HCT116 (cell line): ENCODE measurements around the gene PEDS1. TPM values are rescaled to one million over a fixed set of nuclear protein-coding genes. Genes with fewer than 3 reads are reported as not detected.
A peak's percentile ranks its signal among the peaks of the same experiment; 100 is the strongest.

Experiments used
- ATAC-seq: fragments of 200-7000 bp; cut with Tn5 transposase; 2 replicates; pipeline ENCODE4 v1.9.1; 2020; ENCODE audit warnings: mild to moderate bottlenecking, moderate library complexity
- BruUV-seq: library from RNA; stranded (reverse); fragments of 400-500 nt; replicated peaks from 2 replicates; lab custom pipeline; 2021; lab: Mats Ljungman, UMichigan
- CTCF ChIA-PET: fragments of 300-600 bp; sonication (Branson Sonifier 250); formaldehyde crosslinking; loops from one replicate; lab custom pipeline; 2021; ENCODE audit warnings: antibody characterized with exemption; lab: Charles Lee
- POLR2A ChIA-PET: fragments of 300-600, 350-600 bp; sonication (Branson Sonifier 250); formaldehyde crosslinking; loops from one replicate; lab custom pipeline; 2021; ENCODE audit warnings: antibody characterized with exemption; lab: Charles Lee
- RAD21 ChIA-PET, 2 experiments: fragments of 300-600 bp; sonication (Branson Sonifier 250); formaldehyde crosslinking; loops; one replicate each; lab custom pipeline; 2023; ENCODE audit warnings: low total read pairs in 2 of 2; ENCODE audit not compliant: uncharacterized antibody in 2 of 2, unreplicated experiment in 2 of 2, low non-redundant PET in 1 of 2; lab: Charles Lee
- DNase-seq: peaks from one replicate; pipeline ENCODE4 v3.0.0-alpha.2; 2010; ENCODE audit warnings: low read depth, low spot score
- H2AFZ ChIP-seq: fragments of 200-600 bp; shearing (Covaris generic), sonication (generic); 2 replicates; pipeline ENCODE4 v1.6.1; 2017; ENCODE audit warnings: low read depth, mixed run types, mixed read lengths, antibody characterized with exemption, low read length; ENCODE audit not compliant: poor library complexity, severe bottlenecking
- H3K27ac ChIP-seq: 2 replicates; pipeline ENCODE4 v1.5.1; 2012; ENCODE audit warnings: low read depth, low read length
- H3K27me3 ChIP-seq: fragments of 200-600 bp; sonication (generic); 2 replicates; pipeline ENCODE4 v1.6.1; 2016; ENCODE audit warnings: mixed run types, low read length, mixed read lengths; ENCODE audit not compliant: insufficient read depth
- H3K36me3 ChIP-seq, 2 experiments: fragments of 200-500 bp in 1 of 2; fragments of 200-600 bp in 1 of 2; sonication (Bioruptor generic) in 1 of 2; sonication (generic) in 1 of 2; 2 replicates each; pipeline versions ENCODE4 v1.5.1 to v1.6.1; 2014 to 2016; ENCODE audit warnings: low read length in 2 of 2, inconsistent platforms in 1 of 2, mixed read lengths in 1 of 2, mixed run types in 1 of 2; ENCODE audit not compliant: insufficient read depth in 2 of 2, control insufficient read depth in 1 of 2
- H3K4me1 ChIP-seq, 2 experiments: fragments of 200-600 bp in 1 of 2; sonication (generic) in 1 of 2; 2 replicates each; pipeline versions ENCODE4 v1.5.1 to v1.6.1; 2012 to 2017; ENCODE audit warnings: low read length in 2 of 2, inconsistent platforms in 1 of 2, mild to moderate bottlenecking in 1 of 2, mixed read lengths in 1 of 2, mixed run types in 1 of 2, moderate library complexity in 1 of 2; ENCODE audit not compliant: insufficient read depth in 2 of 2, control insufficient read depth in 1 of 2
- H3K4me2 ChIP-seq: fragments of 200-600 bp; sonication (generic); 2 replicates; pipeline ENCODE4 v1.6.1; 2017; ENCODE audit warnings: mixed run types, low read length, mixed read lengths
- H3K4me3 ChIP-seq, 2 experiments: fragments of 200-600 bp in 1 of 2; sonication (generic) in 1 of 2; replicated peaks in 1 of 2; 2 replicates each; pipeline ENCODE4 v1.5.1; 2011 to 2016; ENCODE audit warnings: low read length in 2 of 2, control low read depth in 1 of 2, low read depth in 1 of 2, mild to moderate bottlenecking in 1 of 2, mixed read lengths in 1 of 2, mixed run types in 1 of 2
- H3K79me2 ChIP-seq: fragments of 200-600 bp; sonication (generic); 2 replicates; pipeline ENCODE4 v1.6.1; 2017; ENCODE audit warnings: mild to moderate bottlenecking, mixed run types, low read length, moderate library complexity, mixed read lengths; ENCODE audit not compliant: insufficient read depth
- H3K9ac ChIP-seq: fragments of 200-600 bp; sonication (generic); 2 replicates; pipeline ENCODE4 v1.6.1; 2016; ENCODE audit warnings: low read length, mixed read lengths
- H3K9me2 ChIP-seq: fragments of 200-600 bp; sonication (generic), shearing (Covaris generic); 2 replicates; pipeline ENCODE4 v1.6.1; 2017; ENCODE audit warnings: mixed run types, mild to moderate bottlenecking, moderate library complexity; ENCODE audit not compliant: insufficient read depth
- H3K9me3 ChIP-seq, 2 experiments: fragments of 200-500 bp in 1 of 2; fragments of 200-600 bp in 1 of 2; sonication (Bioruptor generic) in 1 of 2; sonication (generic) in 1 of 2; 2 replicates each; pipeline ENCODE4 v1.6.1; 2014 to 2017; ENCODE audit warnings: low read length in 2 of 2, mixed read lengths in 2 of 2, inconsistent platforms in 1 of 2, low read depth in 1 of 2, mild to moderate bottlenecking in 1 of 2, mixed run types in 1 of 2, moderate library complexity in 1 of 2; ENCODE audit not compliant: control insufficient read depth in 1 of 2, insufficient read depth in 1 of 2
- H4K20me1 ChIP-seq: fragments of 200-600 bp; sonication (generic), shearing (Covaris generic); 2 replicates; pipeline ENCODE4 v1.6.1; 2017; ENCODE audit warnings: mixed run types, mild to moderate bottlenecking, moderate library complexity; ENCODE audit not compliant: insufficient read depth
- CBX3 ChIP-seq: IDR thresholded peaks from 2 replicates; pipeline ENCODE4 v1.6.1; 2012; ENCODE audit warnings: low read depth
- CEBPB ChIP-seq: IDR thresholded peaks from 2 replicates; pipeline ENCODE4 v1.6.1; 2012; ENCODE audit warnings: low read depth
- CTCF ChIP-seq, 3 experiments: fragments of 200-600 bp in 1 of 3; sonication (generic) in 1 of 3; IDR thresholded peaks in 2 of 3; conservative IDR thresholded peaks in 1 of 3; 2 replicates each; pipeline ENCODE4 v1.5.1; 2012 to 2017; ENCODE audit warnings: low read depth in 2 of 3, low read length in 2 of 3, antibody characterized with exemption in 1 of 3, borderline replicate concordance in 1 of 3, control low read depth in 1 of 3, mild to moderate bottlenecking in 1 of 3, mixed read lengths in 1 of 3, mixed run types in 1 of 3, moderate library complexity in 1 of 3; ENCODE audit not compliant: insufficient read depth in 1 of 3
- EGR1 ChIP-seq: IDR thresholded peaks from 2 replicates; pipeline ENCODE4 v1.6.1; 2012; ENCODE audit warnings: low read depth
- ELF1 ChIP-seq: IDR thresholded peaks from 2 replicates; pipeline ENCODE4 v1.6.1; 2012; ENCODE audit warnings: low read depth, borderline replicate concordance
- EZH2 ChIP-seq: fragments of 200-600 bp; sonication (generic); IDR thresholded peaks from 2 replicates; pipeline ENCODE4 v1.6.1; 2017; ENCODE audit warnings: antibody characterized with exemption, mixed run types
- FOSL1 ChIP-seq: IDR thresholded peaks from 2 replicates; pipeline ENCODE4 v1.6.1; 2012; ENCODE audit warnings: low read depth
- POLR2A ChIP-seq: IDR thresholded peaks from 2 replicates; pipeline ENCODE4 v1.7.0; 2011; ENCODE audit warnings: borderline replicate concordance; ENCODE audit not compliant: insufficient read depth, insufficient read length; ENCODE audit errors: extremely low read depth
- RAD21 ChIP-seq: IDR thresholded peaks from 2 replicates; pipeline ENCODE4 v1.6.1; 2012; ENCODE audit warnings: low read depth, mild to moderate bottlenecking
- REST ChIP-seq: IDR thresholded peaks from 2 replicates; pipeline ENCODE4 v1.6.1; 2012; ENCODE audit warnings: low read depth
- SIN3A ChIP-seq: IDR thresholded peaks from 2 replicates; pipeline ENCODE4 v1.6.1; 2012; ENCODE audit warnings: low read depth
- SP1 ChIP-seq: IDR thresholded peaks from 2 replicates; pipeline ENCODE4 v1.6.1; 2012; ENCODE audit warnings: low read depth
- SRF ChIP-seq: IDR thresholded peaks from 2 replicates; pipeline ENCODE4 v1.6.1; 2012; ENCODE audit warnings: low read depth
- YY1 ChIP-seq: IDR thresholded peaks from 2 replicates; pipeline ENCODE4 v1.6.1; 2011; ENCODE audit warnings: low read length, low read depth, moderate library complexity, mild to moderate bottlenecking; ENCODE audit not compliant: insufficient replicate concordance; ENCODE audit errors: extremely low read depth
- ZFX ChIP-seq: fragments of 450-650 bp; IDR thresholded peaks from 2 replicates; pipeline ENCODE4 v1.6.1; 2017
- intact Hi-C: fragments of 100-400 bp; cut with micrococcal nuclease; formaldehyde crosslinking; loops from 2 replicates; pipeline ENCODE4 v1.10.0; 2022
- total RNA-seq: library from RNA; stranded (reverse); gene quantifications from one replicate; pipeline ENCODE4 v1.2.1, GENCODE V29; 2021; ENCODE audit not compliant: unreplicated experiment
- TF ChIP-seq, protein P1 (sequence below): IDR thresholded peaks from 2 replicates; pipeline ENCODE4 v1.6.1; 2012
- TF ChIP-seq, protein P2 (sequence below): IDR thresholded peaks from 2 replicates; pipeline ENCODE4 v1.6.1; 2012

Gene PEDS1
- total RNA-seq, 1 experiment from 2014 or later = 31.9 TPM

DNA sequence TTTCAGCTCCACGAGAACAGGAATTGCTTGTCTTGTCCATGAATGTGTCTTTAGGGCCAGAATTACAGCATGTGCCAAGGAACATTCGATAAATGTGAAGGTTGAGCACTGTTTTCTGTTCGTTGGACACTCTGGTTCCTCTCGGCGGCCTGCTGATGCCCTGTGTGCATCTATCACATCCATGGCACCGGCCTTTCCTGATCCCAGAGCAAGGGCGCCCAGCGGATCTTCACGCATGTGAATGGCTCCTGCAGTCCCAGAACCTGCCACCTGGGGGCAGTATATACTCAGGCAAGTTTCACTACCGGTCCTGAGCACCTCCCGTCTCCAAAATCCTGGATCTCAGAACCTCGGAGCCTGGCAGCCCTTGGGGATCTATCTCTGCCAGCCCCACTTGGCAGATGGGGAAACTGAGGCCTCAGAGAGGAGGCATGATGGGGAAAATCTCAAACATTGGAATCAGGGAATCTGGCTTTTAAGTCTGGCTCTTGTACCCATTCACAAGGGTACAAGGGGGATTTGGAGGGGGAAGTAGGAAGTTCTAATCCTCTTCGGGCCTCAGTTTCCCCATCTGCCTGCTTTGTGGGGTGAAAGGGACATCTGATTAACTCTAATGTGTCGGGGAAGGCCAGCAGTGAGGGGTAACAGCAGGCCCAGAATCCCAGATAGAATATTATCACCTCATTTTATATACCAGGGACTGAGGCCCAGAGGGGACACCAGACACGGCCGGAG, 32.8 kb upstream of the PEDS1 start:
- TF ChIP-seq ZFX (no peak), REST (no peak), CEBPB (no peak), SP1 (no peak), FOSL1 (no peak), ELF1 (no peak), CTCF (IDR thresholded peaks at IDR 0.05 in 2 of 3, conservative IDR thresholded peaks at IDR 0.05 in 1 of 3; ENCODE audit: borderline replicate concordance in 1 of 3, insufficient read depth in 1 of 3, low read depth in 2 of 3, low read length in 2 of 3) (peak in 2 of 3 experiments; percentile 94 to 96; a peak in 4 of 6 replicates), EZH2 (no peak), POLR2A (no peak), SIN3A (no peak), RAD21 (no peak), EGR1 (no peak), CBX3 (no peak), SRF (no peak), YY1 (peak; percentile 28)
- TF ChIP-seq, protein P1, sequence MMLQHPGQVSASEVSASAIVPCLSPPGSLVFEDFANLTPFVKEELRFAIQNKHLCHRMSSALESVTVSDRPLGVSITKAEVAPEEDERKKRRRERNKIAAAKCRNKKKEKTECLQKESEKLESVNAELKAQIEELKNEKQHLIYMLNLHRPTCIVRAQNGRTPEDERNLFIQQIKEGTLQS = no peak
- TF ChIP-seq, protein P2, sequence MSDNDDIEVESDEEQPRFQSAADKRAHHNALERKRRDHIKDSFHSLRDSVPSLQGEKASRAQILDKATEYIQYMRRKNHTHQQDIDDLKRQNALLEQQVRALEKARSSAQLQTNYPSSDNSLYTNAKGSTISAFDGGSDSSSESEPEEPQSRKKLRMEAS = no peak
- ATAC-seq (peak; percentile 44), DNase-seq (peak; percentile 82)
- RAD21 ChIA-PET = interaction anchor here (0.6 to 1.6 kb wide), 5 partner anchors 65 to 278 kb away, joined by 3 to 9 read pairs (median 4); no protein-coding TSS in a partner anchor
- no peaks in the 10 kb centered on the region for H3K27me3 ChIP-seq
- intact Hi-C loops = loop anchor here (1.0 to 5.0 kb wide), 6 partner anchors 156 to 546 kb away; partner anchors contain the start of gene PARD6B
- H3K4me2 ChIP-seq = peak overlapping the region; percentile 71
- peaks cover 26 to 41% of the 10 kb centered on the region in 2 experiments for H3K4me1 ChIP-seq
- H3K79me2 ChIP-seq = no peaks in the 10 kb centered on the region; the same call in 1 of the 2 replicates
- H3K9ac ChIP-seq = no peak overlapping the region
- H3K36me3 ChIP-seq = no peaks in the 10 kb centered on the region
- POLR2A ChIA-PET = interaction anchor here (0.9 to 1.0 kb wide), 2 partner anchors 272 to 278 kb away, joined by 6 read pairs; no protein-coding TSS in a partner anchor
- CTCF ChIA-PET = interaction anchor here (0.6 to 6.8 kb wide), 11 partner anchors 17 to 440 kb away, joined by 3 to 61 read pairs (median 3); no protein-coding TSS in a partner anchor
- no peak overlapping the region for H3K4me3 ChIP-seq
- H3K27ac ChIP-seq = no peak overlapping the region
- no TSS peak for BruUV-seq
- no peaks in the 10 kb centered on the region for H3K9me3 ChIP-seq
- peak overlapping the region; percentile 20 for H2AFZ ChIP-seq
- H4K20me1 ChIP-seq = no peaks in the 10 kb centered on the region
- H3K9me2 ChIP-seq = no peaks in the 10 kb centered on the region
